Central memory CD8-positive, alpha-beta T cell (primary cell): ENCODE data around the gene PTPA.

Experiments used
- ATAC-seq: fragments of 150-1000 bp; cut with Tn5 transposase; replicated peaks from 2 replicates; pipeline ENCODE4 v1.10.0; 2022; ENCODE audit warnings: mild to moderate bottlenecking, moderate FRiP score, moderate number of reproducible peaks; ENCODE audit not compliant: poor library complexity, severe bottlenecking; ENCODE audit errors: extremely low read depth
- DNase-seq, 2 donors: peaks; one replicate each; pipeline ENCODE4 v3.0.0; 2021; ENCODE audit warnings: low spot score in 2 of 2
- H3K27ac Mint-ChIP-seq: one replicate; pipeline ENCODE4 v1.8.0; 2022; ENCODE audit warnings: low read depth, mild to moderate bottlenecking, moderate library complexity, mixed read lengths
- H3K27me3 Mint-ChIP-seq: one replicate; pipeline ENCODE4 v1.8.0; 2022; ENCODE audit warnings: mixed read lengths
- H3K36me3 Mint-ChIP-seq: one replicate; pipeline ENCODE4 v1.8.0; 2022; ENCODE audit warnings: mild to moderate bottlenecking, moderate library complexity, mixed read lengths; ENCODE audit not compliant: insufficient read depth
- H3K4me1 Mint-ChIP-seq: one replicate; pipeline ENCODE4 v1.8.0; 2022; ENCODE audit warnings: mixed read lengths
- H3K4me3 Mint-ChIP-seq: one replicate; pipeline ENCODE4 v1.8.0; 2022; ENCODE audit warnings: mild to moderate bottlenecking, moderate library complexity, mixed read lengths
- H3K9me3 Mint-ChIP-seq: one replicate; pipeline ENCODE4 v1.8.0; 2022; ENCODE audit warnings: mixed read lengths

The PTPA gene

GRCh38 chr9:129075996-129076639 is 35.1 kb upstream of the PTPA start:
- Mint-ChIP-seq H3K27ac (peak overlapping the region; percentile 55), H3K4me1 (peaks cover 11% of the 10 kb centered on the region), H3K36me3 (peaks cover 12% of the 10 kb centered on the region), H3K9me3 (no peaks in the 10 kb centered on the region), H3K27me3 (no peaks in the 10 kb centered on the region), H3K4me3 (no peak overlapping the region)
- DNase-seq: no peak
- no peak for ATAC-seq

- DNase-seq: no peak
- Mint-ChIP-seq H3K27me3 (no peaks in the 10 kb centered on the region), H3K4me3 (no peak overlapping the region), H3K9me3 (no peaks in the 10 kb centered on the region), H3K4me1 (peaks cover 11% of the 10 kb centered on the region), H3K36me3 (peaks cover 17% of the 10 kb centered on the region), H3K27ac (peak overlapping the region; percentile 55)
- ATAC-seq: no peak
Observed at GRCh38 chr9:129076640-129077037, 34.6 kb upstream of the PTPA start.

GRCh38 chr9:129077236-129077635 is 34.0 kb upstream of the PTPA start:
- H3K27ac Mint-ChIP-seq: no peak overlapping the region
- H3K4me1 Mint-ChIP-seq: peaks cover 11% of the 10 kb centered on the region
- ATAC-seq (no peak), DNase-seq (no peak)
- no peaks in the 10 kb centered on the region for H3K27me3 Mint-ChIP-seq
- H3K9me3 Mint-ChIP-seq: no peaks in the 10 kb centered on the region
- H3K36me3 Mint-ChIP-seq: peaks cover 16% of the 10 kb centered on the region
- no peak overlapping the region for H3K4me3 Mint-ChIP-seq

- peaks cover 6% of the 10 kb centered on the region for H3K4me1 Mint-ChIP-seq
- ATAC-seq (no peak), DNase-seq (no peak)
- H3K27ac Mint-ChIP-seq: no peak overlapping the region
- no peaks in the 10 kb centered on the region for H3K27me3 Mint-ChIP-seq
- peaks cover 16% of the 10 kb centered on the region for H3K36me3 Mint-ChIP-seq
- no peaks in the 10 kb centered on the region for H3K9me3 Mint-ChIP-seq
- peak overlapping the region; percentile 85 for H3K4me3 Mint-ChIP-seq
Observed at GRCh38 chr9:129078691-129079503, 32.3 kb upstream of the PTPA start.

GRCh38 chr9:129079829-129080228 is 31.4 kb upstream of the PTPA start:
- DNase-seq: no peak
- Mint-ChIP-seq H3K36me3 (peaks cover 16% of the 10 kb centered on the region), H3K27ac (no peak overlapping the region), H3K27me3 (no peaks in the 10 kb centered on the region), H3K9me3 (no peaks in the 10 kb centered on the region), H3K4me3 (peak overlapping the region; percentile 85), H3K4me1 (peaks cover 6% of the 10 kb centered on the region)
- ATAC-seq: no peak

- no peak for ATAC-seq
- peak overlapping the region; percentile 88 for H3K27ac Mint-ChIP-seq
- no peaks in the 10 kb centered on the region for H3K9me3 Mint-ChIP-seq
Observed at GRCh38 chr9:129080298-129080600, 31.0 kb upstream of the PTPA start.

GRCh38 chr9:129080601-129081387 is 30.4 kb upstream of the PTPA start, which contains the start of gene DOLPP1:
Gene DOLPP1 (plus strand): TSS chr9:129081111. CDS start chr9:129081132, 21 bp downstream.
- Mint-ChIP-seq H3K4me1 (peaks cover 6% of the 10 kb centered on the region), H3K36me3 (peaks cover 19% of the 10 kb centered on the region), H3K27me3 (no peaks in the 10 kb centered on the region), H3K27ac (peak within 1 kb of the TSS; percentile 88), H3K4me3 (peak within 1 kb of the TSS; percentile 85), H3K9me3 (no peaks in the 10 kb centered on the region)
- peak; percentile 95 to 99 for DNase-seq
- ATAC-seq: peak; percentile 97

More at GRCh38 chr9:129080298-129080600, 31.0 kb upstream of the PTPA start:
- Mint-ChIP-seq H3K4me1 (peaks cover 6% of the 10 kb centered on the region), H3K27me3 (no peaks in the 10 kb centered on the region), H3K4me3 (peak overlapping the region; percentile 85), H3K36me3 (peaks cover 18% of the 10 kb centered on the region)
- DNase-seq: no peak

- peaks cover 6% of the 10 kb centered on the region for H3K4me1 Mint-ChIP-seq
- H3K36me3 Mint-ChIP-seq: peaks cover 20% of the 10 kb centered on the region
- H3K9me3 Mint-ChIP-seq: no peaks in the 10 kb centered on the region
- DNase-seq (peak in 1 of 2 donors; percentile 14), ATAC-seq (no peak)
- peak overlapping the region; percentile 85 for H3K4me3 Mint-ChIP-seq
- peak overlapping the region; percentile 88 for H3K27ac Mint-ChIP-seq
- H3K27me3 Mint-ChIP-seq: no peaks in the 10 kb centered on the region
Observed at GRCh38 chr9:129081388-129081904, 29.8 kb upstream of the PTPA start.

GRCh38 chr9:129084087-129084486 is 27.1 kb upstream of the PTPA start:
- Mint-ChIP-seq H3K36me3 (peaks cover 22% of the 10 kb centered on the region), H3K9me3 (no peaks in the 10 kb centered on the region), H3K27me3 (no peaks in the 10 kb centered on the region), H3K4me1 (peaks cover 6% of the 10 kb centered on the region), H3K27ac (no peak overlapping the region), H3K4me3 (no peak overlapping the region)
- no peak for DNase-seq
- no peak for ATAC-seq

- Mint-ChIP-seq H3K27me3 (no peaks in the 10 kb centered on the region), H3K4me3 (no peak overlapping the region), H3K27ac (no peak overlapping the region), H3K9me3 (no peaks in the 10 kb centered on the region), H3K36me3 (peaks cover 6% of the 10 kb centered on the region), H3K4me1 (no peaks in the 10 kb centered on the region)
- ATAC-seq (no peak), DNase-seq (no peak)
Observed at GRCh38 chr9:129089246-129089645, 22.0 kb upstream of the PTPA start.

GRCh38 chr9:129093602-129094386 is 17.4 kb upstream of the PTPA start:
- no peak overlapping the region for H3K27ac Mint-ChIP-seq

More at GRCh38 chr9:129093602-129094386, 17.4 kb upstream of the PTPA start:
- Mint-ChIP-seq H3K4me1 (no peaks in the 10 kb centered on the region), H3K9me3 (no peaks in the 10 kb centered on the region), H3K27me3 (no peaks in the 10 kb centered on the region), H3K36me3 (peaks cover 5% of the 10 kb centered on the region), H3K4me3 (no peak overlapping the region)
- ATAC-seq (no peak), DNase-seq (no peak)
